AG04450 (cell line): ENCODE data around the gene CPNE8. TPM values are rescaled to one million over a fixed set of nuclear protein-coding genes. Genes with fewer than 3 reads are reported as not detected.

Source experiments
- CTCF ChIA-PET: fragments of 300-600, 350-600 bp; formaldehyde crosslinking; extraction: SDS; loops from one replicate; lab custom pipeline; 2022; ENCODE audit warnings: antibody characterized with exemption, inconsistent platforms; lab: Charles Lee
- POLR2A ChIA-PET: fragments of 350-600 bp; formaldehyde crosslinking; extraction: SDS; loops from one replicate; lab custom pipeline; 2021; ENCODE audit warnings: antibody characterized with exemption, inconsistent platforms; lab: Yijun Ruan, JAX
- DNase-seq: peaks from one replicate; pipeline ENCODE4 v3.0.0-alpha.2; 2011; ENCODE audit warnings: low read depth, low spot score
- H3K27ac ChIP-seq: one replicate; pipeline ENCODE4 v1.5.1; 2012; ENCODE audit warnings: low read depth, low read length, control low read depth
- H3K27me3 ChIP-seq: one replicate; pipeline ENCODE4 v1.6.0; 2012; ENCODE audit warnings: low read length; ENCODE audit not compliant: control insufficient read depth, insufficient read depth
- H3K4me3 ChIP-seq: 2 replicates; pipeline ENCODE4 v1.5.1; 2011; ENCODE audit warnings: mild to moderate bottlenecking, low read depth, low read length, control low read depth
- H3K9me3 ChIP-seq: 2 replicates; pipeline ENCODE4 v1.5.1; 2012; ENCODE audit warnings: low read length; ENCODE audit not compliant: control insufficient read depth, insufficient read depth
- polyA plus RNA-seq: library from polyadenylated mRNA; depleted of rRNA; stranded (reverse); fragments of >200 nt; gene quantifications from 2 replicates; pipeline ENCODE4 v1.2.3, GENCODE V29; 2011
- TF ChIP-seq, protein P1 (sequence below): IDR thresholded peaks from 2 replicates; pipeline ENCODE4 v1.5.1; 2011; ENCODE audit warnings: low read depth, low read length, control low read depth, inconsistent platforms

The CPNE8 gene
- polyA plus RNA-seq, 1 experiment: 0.02 TPM

DNA sequence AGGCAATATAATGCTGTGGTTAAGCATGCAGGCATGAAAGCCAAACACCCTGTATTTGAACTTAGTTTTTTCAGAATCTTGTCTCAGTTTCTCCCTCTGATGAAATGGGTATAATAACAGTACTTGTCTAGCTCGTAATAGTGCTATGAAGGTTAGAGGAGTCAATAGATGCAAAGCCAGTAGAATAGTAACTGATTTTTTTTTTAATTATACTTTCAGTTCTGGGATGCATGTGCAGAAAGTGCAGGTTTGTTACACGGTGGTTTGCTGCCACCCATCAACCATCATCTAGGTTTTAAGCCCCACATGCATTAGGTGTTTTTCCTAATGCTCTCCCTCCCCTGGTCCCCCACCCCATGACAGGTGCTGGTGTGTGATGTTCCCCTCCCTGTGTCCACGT lies 87.4 kb downstream of the CPNE8 start:
- no peak for DNase-seq
- no peak overlapping the region for H3K4me3 ChIP-seq
- no peak overlapping the region for H3K27ac ChIP-seq
- H3K27me3 ChIP-seq: no peaks in the 10 kb centered on the region
- ChIA-PET POLR2A (no interaction called here), CTCF (no interaction called here)
- TF ChIP-seq, protein P1, sequence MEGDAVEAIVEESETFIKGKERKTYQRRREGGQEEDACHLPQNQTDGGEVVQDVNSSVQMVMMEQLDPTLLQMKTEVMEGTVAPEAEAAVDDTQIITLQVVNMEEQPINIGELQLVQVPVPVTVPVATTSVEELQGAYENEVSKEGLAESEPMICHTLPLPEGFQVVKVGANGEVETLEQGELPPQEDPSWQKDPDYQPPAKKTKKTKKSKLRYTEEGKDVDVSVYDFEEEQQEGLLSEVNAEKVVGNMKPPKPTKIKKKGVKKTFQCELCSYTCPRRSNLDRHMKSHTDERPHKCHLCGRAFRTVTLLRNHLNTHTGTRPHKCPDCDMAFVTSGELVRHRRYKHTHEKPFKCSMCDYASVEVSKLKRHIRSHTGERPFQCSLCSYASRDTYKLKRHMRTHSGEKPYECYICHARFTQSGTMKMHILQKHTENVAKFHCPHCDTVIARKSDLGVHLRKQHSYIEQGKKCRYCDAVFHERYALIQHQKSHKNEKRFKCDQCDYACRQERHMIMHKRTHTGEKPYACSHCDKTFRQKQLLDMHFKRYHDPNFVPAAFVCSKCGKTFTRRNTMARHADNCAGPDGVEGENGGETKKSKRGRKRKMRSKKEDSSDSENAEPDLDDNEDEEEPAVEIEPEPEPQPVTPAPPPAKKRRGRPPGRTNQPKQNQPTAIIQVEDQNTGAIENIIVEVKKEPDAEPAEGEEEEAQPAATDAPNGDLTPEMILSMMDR: no peak
- H3K9me3 ChIP-seq: no peaks in the 10 kb centered on the region; the same call in 1 of the 2 replicates

DNA sequence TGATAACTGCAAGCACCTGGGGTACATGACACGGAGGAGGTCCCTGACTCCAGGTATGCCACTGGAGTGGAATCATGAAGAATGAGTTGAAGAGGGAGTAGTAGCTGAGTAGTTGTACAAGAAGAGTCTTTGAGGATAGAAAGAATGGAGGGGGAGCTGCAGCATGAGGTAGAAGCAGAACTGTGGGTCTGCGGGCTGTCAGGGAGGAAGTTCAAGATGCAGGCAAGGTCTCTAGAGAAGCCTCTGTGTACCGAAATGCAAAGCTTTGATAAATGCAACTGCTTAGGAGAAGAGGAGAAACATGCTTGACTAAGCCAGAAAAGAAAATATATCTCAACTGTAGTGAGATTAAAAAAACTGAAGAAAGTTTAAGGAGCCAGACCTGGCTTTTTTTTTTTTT lies 91.5 kb downstream of the CPNE8 start:
- Histone ChIP-seq H3K9me3 (0 out of 2 replicates have a peak, but pooled peaks cover 3% of the 10 kb centered on the region), H3K4me3 (no peak overlapping the region), H3K27ac (no peak overlapping the region), H3K27me3 (no peaks in the 10 kb centered on the region)
- ChIA-PET CTCF (no interaction called here), POLR2A (no interaction called here)
- DNase-seq: no peak
- TF ChIP-seq, protein P1: no peak

DNA sequence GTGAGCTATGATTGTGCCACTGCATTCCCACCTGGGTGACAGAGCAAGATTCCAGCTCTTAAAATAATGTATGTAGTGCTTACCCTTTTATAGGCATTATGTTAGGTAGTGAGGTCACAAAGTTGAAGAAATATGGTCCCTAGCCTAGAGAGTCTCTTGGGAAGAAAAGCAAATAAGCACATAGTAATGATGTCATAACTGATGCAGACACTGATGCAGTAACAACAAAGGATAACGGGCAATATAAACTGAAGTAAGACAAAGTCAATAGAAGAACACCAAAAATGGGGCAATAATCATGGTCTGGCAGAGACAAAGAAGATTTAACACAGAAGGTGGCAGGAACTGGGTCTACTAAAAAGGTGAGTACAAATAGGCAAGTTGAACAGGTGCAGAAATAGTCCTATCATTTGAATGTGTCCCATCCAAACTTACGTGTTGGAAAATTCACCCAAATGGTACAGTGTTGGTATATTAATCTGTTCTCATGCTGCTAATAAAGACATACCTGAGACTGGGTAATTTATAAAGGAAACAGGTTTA lies 93.5 kb downstream of the CPNE8 start:
- Histone ChIP-seq H3K27ac (no peak overlapping the region), H3K9me3 (0 out of 2 replicates have a peak, but pooled peaks cover 3% of the 10 kb centered on the region), H3K4me3 (no peak overlapping the region), H3K27me3 (no peaks in the 10 kb centered on the region)
- POLR2A ChIA-PET: no interaction called here
- TF ChIP-seq, protein P1: no peak
- CTCF ChIA-PET: no interaction called here
- no peak for DNase-seq

DNA sequence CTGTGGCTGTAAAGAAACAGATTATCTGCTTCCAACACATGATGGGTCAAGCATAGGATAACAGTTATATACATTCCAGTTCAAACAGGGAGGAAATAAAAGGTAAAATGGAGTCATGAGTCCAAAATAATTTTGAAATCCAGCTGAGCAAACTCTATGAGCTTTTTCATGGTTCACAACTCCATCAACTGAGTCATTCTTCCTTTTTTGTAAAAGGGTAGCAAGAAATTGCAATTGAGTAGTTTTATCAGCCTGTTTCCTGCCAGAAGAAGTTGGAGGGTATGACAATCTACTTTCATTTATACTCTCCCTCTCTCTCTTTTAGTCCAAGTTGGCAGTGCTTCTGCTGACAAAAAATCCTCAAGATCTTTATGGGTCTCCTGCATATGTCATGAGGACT lies 95.6 kb downstream of the CPNE8 start:
- H3K27ac ChIP-seq: no peak overlapping the region
- TF ChIP-seq, protein P1: no peak
- H3K4me3 ChIP-seq: no peak overlapping the region
- 0 out of 2 replicates have a peak, but pooled peaks cover 3% of the 10 kb centered on the region for H3K9me3 ChIP-seq
- no peak for DNase-seq
- no peaks in the 10 kb centered on the region for H3K27me3 ChIP-seq
- CTCF ChIA-PET: no interaction called here
- POLR2A ChIA-PET: no interaction called here

DNA sequence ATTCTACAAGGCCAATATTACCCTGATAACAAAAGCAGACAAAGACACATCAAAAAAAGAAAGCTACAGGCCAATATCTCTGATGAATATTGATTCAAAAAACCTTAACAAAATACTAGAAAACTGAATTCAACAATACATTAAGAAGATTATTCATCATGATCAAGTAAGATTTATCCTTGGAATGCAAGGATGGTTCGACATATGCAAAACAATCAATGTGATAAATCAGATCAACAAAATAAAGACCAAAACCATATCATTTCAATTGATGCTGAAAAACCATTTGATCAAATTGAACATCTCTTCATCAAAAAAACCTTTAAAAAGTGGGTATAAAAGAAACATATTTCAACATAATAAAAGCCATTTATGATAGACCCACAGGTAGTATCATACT lies 117.3 kb downstream of the CPNE8 start:
- CTCF ChIA-PET: no interaction called here
- Histone ChIP-seq H3K9me3 (peaks cover 6% of the 10 kb centered on the region; the same call in 1 of the 2 replicates), H3K27ac (no peak overlapping the region), H3K27me3 (no peaks in the 10 kb centered on the region), H3K4me3 (no peak overlapping the region)
- POLR2A ChIA-PET: no interaction called here
- TF ChIP-seq, protein P1: no peak
- DNase-seq: no peak
